ENCODE measurements around the gene PERP. TPM values are rescaled to one million over a fixed set of nuclear protein-coding genes. Genes with fewer than 3 reads are reported as not detected.

PERP gene
- total RNA-seq, 6 experiments from 2014 or later: 40.6 to 53.4 (median 47.9) TPM

DNA sequence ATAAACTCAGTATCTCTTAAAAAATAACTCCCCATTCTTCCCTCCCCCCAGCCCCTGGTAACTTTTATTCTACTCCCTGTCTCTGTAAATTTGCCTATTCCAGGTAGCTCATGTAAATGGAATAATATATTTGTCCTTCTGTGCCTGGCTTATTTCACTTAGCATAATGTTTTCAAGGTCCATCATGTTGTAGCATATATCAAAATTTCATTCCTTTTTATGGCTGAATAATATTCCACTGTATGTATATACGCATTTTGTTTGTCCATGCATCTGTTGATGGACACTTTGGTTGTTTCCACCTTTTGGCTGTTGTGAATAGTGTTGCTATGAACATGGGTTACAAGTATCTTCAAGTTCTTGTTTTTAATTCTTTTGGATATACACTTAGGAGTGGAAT, 13.0 kb downstream of the PERP start:
- no peak for TF ChIP-seq CTCF (IDR thresholded peaks at IDR 0.05)
- no peak overlapping the region for H3K27ac Mint-ChIP-seq
- no peak for DNase-seq
- H3K4me3 Mint-ChIP-seq: no peak overlapping the region
- no peaks in the 10 kb centered on the region for H3K27me3 Mint-ChIP-seq (ENCODE audit: insufficient read depth)
- peaks cover 41% of the 10 kb centered on the region for H3K36me3 Mint-ChIP-seq (ENCODE audit: low read depth)
- no peaks in the 10 kb centered on the region for H3K9me3 Mint-ChIP-seq
- peaks cover 8% of the 10 kb centered on the region for H3K4me1 Mint-ChIP-seq (ENCODE audit: low read depth)

DNA sequence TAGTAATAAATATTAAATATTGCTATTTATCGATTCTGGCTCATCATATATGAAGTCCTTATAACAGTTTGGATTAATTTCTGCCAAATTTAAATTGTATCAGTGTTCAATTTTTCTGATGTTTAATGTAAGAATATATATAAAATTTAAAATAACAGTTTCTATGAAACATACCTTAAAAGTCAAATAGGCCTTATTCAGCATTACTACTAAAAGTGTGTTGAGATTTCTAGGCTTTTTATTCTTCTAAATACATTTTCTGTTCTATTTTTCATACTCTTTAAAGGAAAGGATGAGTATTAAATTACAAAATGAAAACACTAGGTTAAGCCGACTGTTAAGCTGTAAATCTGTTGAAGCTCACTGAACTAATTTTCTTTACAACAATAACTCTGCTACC, 13.6 kb downstream of the PERP start:
- Mint-ChIP-seq H3K27me3 (ENCODE audit: insufficient read depth) (no peaks in the 10 kb centered on the region), H3K36me3 (ENCODE audit: low read depth) (peaks cover 38% of the 10 kb centered on the region), H3K4me3 (no peak overlapping the region), H3K9me3 (no peaks in the 10 kb centered on the region), H3K4me1 (ENCODE audit: low read depth) (peaks cover 14% of the 10 kb centered on the region), H3K27ac (no peak overlapping the region)
- TF ChIP-seq CTCF (IDR thresholded peaks at IDR 0.05): no peak
- DNase-seq: no peak

DNA sequence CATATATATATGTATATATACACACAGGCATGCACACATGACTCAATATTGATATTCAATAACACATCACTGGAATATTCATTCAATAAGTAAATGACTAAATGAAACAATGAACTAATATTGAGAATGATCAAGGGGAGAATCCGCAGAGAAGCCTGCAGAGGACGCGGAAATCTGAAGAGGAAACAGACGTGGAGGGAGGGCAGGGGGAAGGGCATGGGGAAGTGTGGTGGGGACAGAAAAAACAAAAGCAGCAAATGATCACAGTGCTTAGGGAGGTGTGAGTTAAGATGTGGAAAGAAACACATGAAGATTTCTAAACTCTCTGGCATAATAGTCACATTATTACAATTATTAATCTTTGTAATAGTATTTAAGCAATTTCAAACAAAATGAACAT, 14.5 kb downstream of the PERP start:
- Mint-ChIP-seq H3K9me3 (no peaks in the 10 kb centered on the region), H3K27ac (no peak overlapping the region), H3K4me3 (no peak overlapping the region), H3K4me1 (ENCODE audit: low read depth) (peaks cover 23% of the 10 kb centered on the region), H3K36me3 (ENCODE audit: low read depth) (peaks cover 28% of the 10 kb centered on the region), H3K27me3 (ENCODE audit: insufficient read depth) (no peaks in the 10 kb centered on the region)
- DNase-seq: no peak
- TF ChIP-seq CTCF (IDR thresholded peaks at IDR 0.05): no peak

- no peak for DNase-seq
- H3K4me1 Mint-ChIP-seq (ENCODE audit: low read depth): peaks cover 39% of the 10 kb centered on the region
- H3K27ac Mint-ChIP-seq: 0 out of 2 replicates have a peak overlapping the region, but pooled peaks have one; percentile 27
- no peaks in the 10 kb centered on the region for H3K27me3 Mint-ChIP-seq (ENCODE audit: insufficient read depth)
- H3K4me3 Mint-ChIP-seq: no peak overlapping the region
- H3K9me3 Mint-ChIP-seq: no peaks in the 10 kb centered on the region
- TF ChIP-seq CTCF (IDR thresholded peaks at IDR 0.05): no peak
- peaks cover 17% of the 10 kb centered on the region; the same call in 1 of the 2 replicates for H3K36me3 Mint-ChIP-seq (ENCODE audit: low read depth)
These were observed 17.9 kb downstream of the PERP start for GRCh38 chr6:138089325-138089724.

DNA sequence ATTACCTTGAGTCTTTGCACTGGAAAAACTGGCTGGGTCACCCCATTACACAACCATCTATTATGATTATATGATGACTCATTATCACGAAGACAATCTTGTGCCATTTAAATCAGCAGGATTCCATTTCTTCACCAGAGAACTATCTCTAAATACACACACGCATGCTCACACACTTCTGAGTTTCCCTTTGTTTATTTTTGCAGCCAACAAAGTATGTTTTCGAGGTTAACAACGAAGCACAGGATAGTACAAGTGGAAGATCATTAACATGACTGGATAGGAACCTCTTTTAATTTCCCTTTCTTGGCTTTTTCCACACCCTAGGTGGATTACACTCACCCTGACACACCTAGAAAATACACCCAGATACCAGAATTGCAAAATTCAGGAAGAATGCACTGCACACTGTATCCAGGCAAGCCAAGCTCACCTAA, 18.9 kb downstream of the PERP start:
- Mint-ChIP-seq H3K4me1 (ENCODE audit: low read depth) (peaks cover 39% of the 10 kb centered on the region), H3K27me3 (ENCODE audit: insufficient read depth) (no peaks in the 10 kb centered on the region), H3K36me3 (ENCODE audit: low read depth) (peaks cover 14% of the 10 kb centered on the region; the same call in 1 of the 2 replicates), H3K27ac (peak overlapping the region; percentile 86), H3K4me3 (peak overlapping the region; percentile 70), H3K9me3 (no peaks in the 10 kb centered on the region)
- TF ChIP-seq CTCF (IDR thresholded peaks at IDR 0.05): no peak
- peak; percentile 92 for DNase-seq

Measured in HFFc6 (cell line).